K562 (cell line): Measurements from ENCODE around the gene PPP6R1. TPM values are rescaled to one million over a fixed set of nuclear protein-coding genes. Genes with fewer than 3 reads are reported as not detected.

Experiments used
- BRF1 ChIP-seq: IDR thresholded peaks from 3 replicates; pipeline ENCODE4 v1.6.1; 2011; ENCODE audit warnings: borderline replicate concordance, mild to moderate bottlenecking; ENCODE audit not compliant: insufficient read length; ENCODE audit errors: extremely low read depth
- CBFA2T2 ChIP-seq: fragments of 450-650 bp; conservative IDR thresholded peaks from 2 replicates; pipeline ENCODE4 v1.6.1; 2017; ENCODE audit warnings: mild to moderate bottlenecking
- HDGF ChIP-seq: fragments of 450-650 bp; IDR thresholded peaks from 2 replicates; pipeline ENCODE4 v1.6.1; 2016
- HNRNPLL ChIP-seq: fragments of 200-400 bp; formaldehyde crosslinking; IDR thresholded peaks from 2 replicates; pipeline ENCODE4 v1.6.1; 2017; ENCODE audit warnings: low read length, low read depth, mild to moderate bottlenecking; ENCODE audit not compliant: poor library complexity, severe bottlenecking
- ILF3 ChIP-seq: fragments of 450-650 bp; IDR thresholded peaks from 2 replicates; pipeline ENCODE4 v1.6.1; 2018; ENCODE audit warnings: antibody characterized with exemption, mild to moderate bottlenecking, moderate library complexity, borderline replicate concordance
- MTA2 ChIP-seq: fragments of 450-650 bp; IDR thresholded peaks from 2 replicates; pipeline ENCODE4 v1.6.1; 2016; ENCODE audit warnings: low read depth
- NUFIP1 ChIP-seq: fragments of 450-650 bp; IDR thresholded peaks from 2 replicates; pipeline ENCODE4 v1.6.1; 2018; ENCODE audit not compliant: partially characterized antibody
- POLR2H ChIP-seq: IDR thresholded peaks from 2 replicates; pipeline ENCODE4 v1.6.1; 2016; ENCODE audit warnings: missing genetic modification characterization, low read depth, mild to moderate bottlenecking, control low read depth, missing compliant biosample characterization, moderate library complexity
- ZNF274 ChIP-seq: IDR thresholded peaks from 2 replicates; pipeline ENCODE4 v1.6.1; 2011; ENCODE audit warnings: low read depth, mild to moderate bottlenecking, low read length, moderate library complexity, borderline replicate concordance
- polyA plus RNA-seq, 8 experiments: library from polyadenylated mRNA; depleted of rRNA in 4 of 8; stranded (reverse) in 5 of 8; unstranded in 3 of 8; fragments of >200 nt; fragmentation: Nextera tagmentation in 2 of 8; fragmentation: Illumina TruSeq in 1 of 8; extraction: Ambion mirVana in 2 of 8; extraction: Trizol in 1 of 8; gene quantifications; 2 replicates each; pipeline versions ENCODE4 v1.2.1 to v1.2.3, GENCODE V29; 2011 to 2014; ENCODE audit warnings: inconsistent platforms in 1 of 8, missing spikeins in 1 of 8
- total RNA-seq, 7 experiments: library from RNA; depleted of rRNA in 6 of 7; stranded (reverse); fragments of >200 nt in 6 of 7; fragmentation: Illumina TruSeq in 2 of 7; extraction: Trizol in 2 of 7; gene quantifications; 2 replicates each; pipeline versions ENCODE4 v1.2.1 to v1.2.3, GENCODE V29; 2011 to 2021; ENCODE audit warnings: low replicate concordance in 1 of 7
- TF ChIP-seq, protein P1 (sequence below), 2 experiments: fragments of 150-350 bp in 1 of 2; IDR thresholded peaks; 2 replicates each; pipeline ENCODE4 v1.6.1; 2012 to 2016; ENCODE audit warnings: low read depth in 2 of 2, low read length in 2 of 2, mild to moderate bottlenecking in 1 of 2, moderate library complexity in 1 of 2
- TF ChIP-seq, protein P2 (sequence below): fragments of 250-450 bp; sonication (Bioruptor Pico); IDR thresholded peaks from 2 replicates; pipeline ENCODE4 v1.8.0; 2021; ENCODE audit warnings: mild to moderate bottlenecking, moderate library complexity
- TF ChIP-seq, protein P3 (sequence below): sonication (generic); formaldehyde crosslinking; IDR thresholded peaks from 2 replicates; pipeline ENCODE4 v1.8.0; 2022; ENCODE audit warnings: missing genetic modification reagents, mild to moderate bottlenecking, borderline replicate concordance
- TF ChIP-seq, protein P4 (sequence below): fragments of 450-650 bp; formaldehyde crosslinking; IDR thresholded peaks from 2 replicates; pipeline ENCODE4 v1.4.0; 2020; ENCODE audit warnings: mild to moderate bottlenecking, moderate library complexity
- TF ChIP-seq, protein P5 (sequence below): fragments of 450-650 bp; IDR thresholded peaks from 2 replicates; pipeline ENCODE4 v1.6.1; 2014; ENCODE audit warnings: low read depth, mild to moderate bottlenecking, moderate library complexity, borderline replicate concordance

PPP6R1 gene
- total and polyA plus RNA-seq, 9 of the 15 experiments (the other 6 are each of a cell fraction or from before 2014, with no cell fraction given) = 0.48 to 135 (median 37.2) TPM

DNA sequence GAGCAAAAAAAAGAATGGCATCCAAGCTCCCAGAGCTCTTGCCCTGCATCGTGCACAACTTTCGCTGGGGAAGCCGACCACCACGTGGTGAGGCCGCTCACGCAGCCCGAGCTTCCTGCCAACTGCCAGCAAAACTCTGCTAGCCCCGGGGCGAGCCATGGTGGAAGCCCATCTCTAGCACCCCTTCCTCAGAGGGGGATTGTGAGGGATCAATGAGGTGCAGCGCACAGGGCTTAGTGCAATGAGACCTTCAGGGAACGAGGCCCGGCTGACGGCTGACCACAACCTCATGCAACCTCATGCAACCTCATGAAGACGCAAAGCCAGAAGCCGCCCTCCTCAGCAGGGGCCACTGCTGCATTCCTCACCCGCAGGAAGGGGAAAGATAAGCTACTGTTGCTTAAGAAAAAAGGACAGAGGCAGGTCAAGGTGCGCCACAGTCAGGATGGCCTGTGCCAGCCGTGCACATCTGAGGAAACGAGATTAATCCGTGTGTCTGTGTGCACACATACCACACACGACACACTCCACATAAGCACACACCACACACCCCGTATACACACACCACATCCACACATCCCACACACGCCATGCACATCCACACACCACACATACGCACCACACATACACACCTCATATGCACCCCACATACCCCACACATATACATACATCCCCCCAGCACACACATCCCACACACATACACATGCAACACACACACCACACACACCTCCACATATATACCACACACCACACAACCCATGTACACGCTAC is 11.5 kb upstream of the PPP6R1 start (continued):
- TF ChIP-seq, protein P1, sequence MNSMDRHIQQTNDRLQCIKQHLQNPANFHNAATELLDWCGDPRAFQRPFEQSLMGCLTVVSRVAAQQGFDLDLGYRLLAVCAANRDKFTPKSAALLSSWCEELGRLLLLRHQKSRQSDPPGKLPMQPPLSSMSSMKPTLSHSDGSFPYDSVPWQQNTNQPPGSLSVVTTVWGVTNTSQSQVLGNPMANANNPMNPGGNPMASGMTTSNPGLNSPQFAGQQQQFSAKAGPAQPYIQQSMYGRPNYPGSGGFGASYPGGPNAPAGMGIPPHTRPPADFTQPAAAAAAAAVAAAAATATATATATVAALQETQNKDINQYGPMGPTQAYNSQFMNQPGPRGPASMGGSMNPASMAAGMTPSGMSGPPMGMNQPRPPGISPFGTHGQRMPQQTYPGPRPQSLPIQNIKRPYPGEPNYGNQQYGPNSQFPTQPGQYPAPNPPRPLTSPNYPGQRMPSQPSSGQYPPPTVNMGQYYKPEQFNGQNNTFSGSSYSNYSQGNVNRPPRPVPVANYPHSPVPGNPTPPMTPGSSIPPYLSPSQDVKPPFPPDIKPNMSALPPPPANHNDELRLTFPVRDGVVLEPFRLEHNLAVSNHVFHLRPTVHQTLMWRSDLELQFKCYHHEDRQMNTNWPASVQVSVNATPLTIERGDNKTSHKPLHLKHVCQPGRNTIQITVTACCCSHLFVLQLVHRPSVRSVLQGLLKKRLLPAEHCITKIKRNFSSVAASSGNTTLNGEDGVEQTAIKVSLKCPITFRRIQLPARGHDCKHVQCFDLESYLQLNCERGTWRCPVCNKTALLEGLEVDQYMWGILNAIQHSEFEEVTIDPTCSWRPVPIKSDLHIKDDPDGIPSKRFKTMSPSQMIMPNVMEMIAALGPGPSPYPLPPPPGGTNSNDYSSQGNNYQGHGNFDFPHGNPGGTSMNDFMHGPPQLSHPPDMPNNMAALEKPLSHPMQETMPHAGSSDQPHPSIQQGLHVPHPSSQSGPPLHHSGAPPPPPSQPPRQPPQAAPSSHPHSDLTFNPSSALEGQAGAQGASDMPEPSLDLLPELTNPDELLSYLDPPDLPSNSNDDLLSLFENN (IDR thresholded peaks at IDR 0.05; ENCODE audit: low read depth in 2 of 2, low read length in 2 of 2) = no peak
- TF ChIP-seq POLR2H (tag) = no peak
- no peak for TF ChIP-seq NUFIP1
- TF ChIP-seq BRF1 = no peak
- TF ChIP-seq, protein P2, sequence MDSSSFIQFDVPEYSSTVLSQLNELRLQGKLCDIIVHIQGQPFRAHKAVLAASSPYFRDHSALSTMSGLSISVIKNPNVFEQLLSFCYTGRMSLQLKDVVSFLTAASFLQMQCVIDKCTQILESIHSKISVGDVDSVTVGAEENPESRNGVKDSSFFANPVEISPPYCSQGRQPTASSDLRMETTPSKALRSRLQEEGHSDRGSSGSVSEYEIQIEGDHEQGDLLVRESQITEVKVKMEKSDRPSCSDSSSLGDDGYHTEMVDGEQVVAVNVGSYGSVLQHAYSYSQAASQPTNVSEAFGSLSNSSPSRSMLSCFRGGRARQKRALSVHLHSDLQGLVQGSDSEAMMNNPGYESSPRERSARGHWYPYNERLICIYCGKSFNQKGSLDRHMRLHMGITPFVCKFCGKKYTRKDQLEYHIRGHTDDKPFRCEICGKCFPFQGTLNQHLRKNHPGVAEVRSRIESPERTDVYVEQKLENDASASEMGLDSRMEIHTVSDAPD (CRISPR knock-in tag) = no peak
- TF ChIP-seq HDGF = 0 out of 2 replicates have a peak, but pooled peaks have one; percentile 42
- TF ChIP-seq HNRNPLL = no peak
- no peak for TF ChIP-seq ILF3
- TF ChIP-seq MTA2 = no peak
- TF ChIP-seq, protein P3, sequence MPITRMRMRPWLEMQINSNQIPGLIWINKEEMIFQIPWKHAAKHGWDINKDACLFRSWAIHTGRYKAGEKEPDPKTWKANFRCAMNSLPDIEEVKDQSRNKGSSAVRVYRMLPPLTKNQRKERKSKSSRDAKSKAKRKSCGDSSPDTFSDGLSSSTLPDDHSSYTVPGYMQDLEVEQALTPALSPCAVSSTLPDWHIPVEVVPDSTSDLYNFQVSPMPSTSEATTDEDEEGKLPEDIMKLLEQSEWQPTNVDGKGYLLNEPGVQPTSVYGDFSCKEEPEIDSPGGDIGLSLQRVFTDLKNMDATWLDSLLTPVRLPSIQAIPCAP (CRISPR knock-in tag) = no peak
- 0 out of 2 replicates have a peak, but pooled peaks have one; percentile 43 for TF ChIP-seq CBFA2T2
- TF ChIP-seq, protein P4, sequence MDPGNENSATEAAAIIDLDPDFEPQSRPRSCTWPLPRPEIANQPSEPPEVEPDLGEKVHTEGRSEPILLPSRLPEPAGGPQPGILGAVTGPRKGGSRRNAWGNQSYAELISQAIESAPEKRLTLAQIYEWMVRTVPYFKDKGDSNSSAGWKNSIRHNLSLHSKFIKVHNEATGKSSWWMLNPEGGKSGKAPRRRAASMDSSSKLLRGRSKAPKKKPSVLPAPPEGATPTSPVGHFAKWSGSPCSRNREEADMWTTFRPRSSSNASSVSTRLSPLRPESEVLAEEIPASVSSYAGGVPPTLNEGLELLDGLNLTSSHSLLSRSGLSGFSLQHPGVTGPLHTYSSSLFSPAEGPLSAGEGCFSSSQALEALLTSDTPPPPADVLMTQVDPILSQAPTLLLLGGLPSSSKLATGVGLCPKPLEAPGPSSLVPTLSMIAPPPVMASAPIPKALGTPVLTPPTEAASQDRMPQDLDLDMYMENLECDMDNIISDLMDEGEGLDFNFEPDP (CRISPR knock-in tag) = no peak
- no peak for TF ChIP-seq ZNF274
- TF ChIP-seq, protein P5, sequence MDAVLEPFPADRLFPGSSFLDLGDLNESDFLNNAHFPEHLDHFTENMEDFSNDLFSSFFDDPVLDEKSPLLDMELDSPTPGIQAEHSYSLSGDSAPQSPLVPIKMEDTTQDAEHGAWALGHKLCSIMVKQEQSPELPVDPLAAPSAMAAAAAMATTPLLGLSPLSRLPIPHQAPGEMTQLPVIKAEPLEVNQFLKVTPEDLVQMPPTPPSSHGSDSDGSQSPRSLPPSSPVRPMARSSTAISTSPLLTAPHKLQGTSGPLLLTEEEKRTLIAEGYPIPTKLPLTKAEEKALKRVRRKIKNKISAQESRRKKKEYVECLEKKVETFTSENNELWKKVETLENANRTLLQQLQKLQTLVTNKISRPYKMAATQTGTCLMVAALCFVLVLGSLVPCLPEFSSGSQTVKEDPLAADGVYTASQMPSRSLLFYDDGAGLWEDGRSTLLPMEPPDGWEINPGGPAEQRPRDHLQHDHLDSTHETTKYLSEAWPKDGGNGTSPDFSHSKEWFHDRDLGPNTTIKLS = no peak
